ENCODE data around the gene ALDH8A1.

The ALDH8A1 gene

DNA sequence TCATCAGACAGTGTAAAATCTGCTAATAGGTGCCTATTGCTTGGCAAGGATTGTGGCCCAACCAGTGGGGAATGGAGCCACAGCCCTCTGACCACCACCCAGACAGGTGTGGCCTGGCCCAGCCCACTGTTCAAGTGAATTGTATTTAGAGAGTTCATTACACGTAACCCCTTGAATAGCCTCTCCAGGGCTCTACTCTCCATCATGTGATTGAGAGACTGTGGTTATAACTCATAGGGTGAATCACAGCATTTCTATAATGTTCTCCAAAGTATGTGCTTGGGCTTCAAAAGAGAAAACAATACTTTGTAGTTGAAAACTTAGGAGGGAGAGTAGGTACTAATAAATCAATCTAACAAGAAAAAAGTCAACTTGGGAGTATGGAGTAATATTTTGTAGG, 38.4 kb downstream of the ALDH8A1 start:
- no peak for TF ChIP-seq EZH2phosphoT487 (conservative IDR thresholded peaks at IDR 0.05; ENCODE audit: low read length)
- TF ChIP-seq, protein P1, sequence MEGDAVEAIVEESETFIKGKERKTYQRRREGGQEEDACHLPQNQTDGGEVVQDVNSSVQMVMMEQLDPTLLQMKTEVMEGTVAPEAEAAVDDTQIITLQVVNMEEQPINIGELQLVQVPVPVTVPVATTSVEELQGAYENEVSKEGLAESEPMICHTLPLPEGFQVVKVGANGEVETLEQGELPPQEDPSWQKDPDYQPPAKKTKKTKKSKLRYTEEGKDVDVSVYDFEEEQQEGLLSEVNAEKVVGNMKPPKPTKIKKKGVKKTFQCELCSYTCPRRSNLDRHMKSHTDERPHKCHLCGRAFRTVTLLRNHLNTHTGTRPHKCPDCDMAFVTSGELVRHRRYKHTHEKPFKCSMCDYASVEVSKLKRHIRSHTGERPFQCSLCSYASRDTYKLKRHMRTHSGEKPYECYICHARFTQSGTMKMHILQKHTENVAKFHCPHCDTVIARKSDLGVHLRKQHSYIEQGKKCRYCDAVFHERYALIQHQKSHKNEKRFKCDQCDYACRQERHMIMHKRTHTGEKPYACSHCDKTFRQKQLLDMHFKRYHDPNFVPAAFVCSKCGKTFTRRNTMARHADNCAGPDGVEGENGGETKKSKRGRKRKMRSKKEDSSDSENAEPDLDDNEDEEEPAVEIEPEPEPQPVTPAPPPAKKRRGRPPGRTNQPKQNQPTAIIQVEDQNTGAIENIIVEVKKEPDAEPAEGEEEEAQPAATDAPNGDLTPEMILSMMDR (IDR thresholded peaks at IDR 0.05; ENCODE audit: insufficient read depth, low read length, poor library complexity, severe bottlenecking): no peak
- no peak overlapping the region for H3K27ac ChIP-seq (ENCODE audit: low read depth, low read length)
- no peaks in the 10 kb centered on the region for H3K9me3 ChIP-seq (ENCODE audit: insufficient read depth, low read length)
- H3K9ac ChIP-seq (ENCODE audit: low read length): no peak overlapping the region
- no peaks in the 10 kb centered on the region for H3K9me2 ChIP-seq (replicated peaks; ENCODE audit: insufficient read depth, low read length)
- H3K27me3 ChIP-seq (ENCODE audit: low read length): no peaks in the 10 kb centered on the region
- no peaks in the 10 kb centered on the region for H4K20me1 ChIP-seq (ENCODE audit: low read depth, low read length)
- no peak overlapping the region for H3K4me3 ChIP-seq (ENCODE audit: insufficient read depth, low read length, poor library complexity, severe bottlenecking)
- H3F3A ChIP-seq (ENCODE audit: insufficient read depth): no peaks in the 10 kb centered on the region
- H3K79me2 ChIP-seq (ENCODE audit: insufficient read depth, low read length): no peaks in the 10 kb centered on the region
- no peak overlapping the region for H2AFZ ChIP-seq (ENCODE audit: low read depth, low read length, severe bottlenecking)
- no peaks in the 10 kb centered on the region for H3K36me3 ChIP-seq (ENCODE audit: low read length)
- H3K4me2 ChIP-seq (ENCODE audit: low read depth, low read length, poor library complexity, severe bottlenecking): no peak overlapping the region

DNA sequence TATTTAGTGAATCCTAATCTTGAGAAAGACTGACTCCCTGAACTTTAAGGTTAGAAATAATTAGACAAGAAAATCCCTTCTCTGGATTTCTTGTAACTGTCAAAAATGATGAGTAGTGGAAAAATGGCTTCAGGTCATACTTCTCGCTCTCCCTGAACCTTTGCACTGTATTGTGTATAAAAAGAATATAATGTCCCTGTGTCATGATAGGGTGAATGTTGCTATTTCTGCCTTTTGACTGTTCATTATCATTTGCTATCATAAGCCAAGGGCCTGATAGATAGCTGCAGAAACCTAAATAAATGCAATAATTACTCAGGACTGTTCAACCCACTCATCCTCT, 39.3 kb downstream of the ALDH8A1 start:
- no peak for TF ChIP-seq EZH2phosphoT487 (conservative IDR thresholded peaks at IDR 0.05; ENCODE audit: low read length)
- TF ChIP-seq, protein P1 (IDR thresholded peaks at IDR 0.05; ENCODE audit: insufficient read depth, low read length, poor library complexity, severe bottlenecking): no peak
- Histone ChIP-seq H4K20me1 (ENCODE audit: low read depth, low read length) (no peaks in the 10 kb centered on the region), H3K9ac (ENCODE audit: low read length) (no peak overlapping the region), H3K27ac (ENCODE audit: low read depth, low read length) (no peak overlapping the region), H3K9me3 (ENCODE audit: insufficient read depth, low read length) (no peaks in the 10 kb centered on the region), H3K79me2 (ENCODE audit: insufficient read depth, low read length) (no peaks in the 10 kb centered on the region), H2AFZ (ENCODE audit: low read depth, low read length, severe bottlenecking) (no peak overlapping the region), H3K4me2 (ENCODE audit: low read depth, low read length, poor library complexity, severe bottlenecking) (no peak overlapping the region), H3K36me3 (ENCODE audit: low read length) (no peaks in the 10 kb centered on the region), H3K9me2 (replicated peaks; ENCODE audit: insufficient read depth, low read length) (no peaks in the 10 kb centered on the region), H3K27me3 (ENCODE audit: low read length) (no peaks in the 10 kb centered on the region), H3K4me3 (ENCODE audit: insufficient read depth, low read length, poor library complexity, severe bottlenecking) (no peak overlapping the region), H3F3A (ENCODE audit: insufficient read depth) (no peaks in the 10 kb centered on the region)

DNA sequence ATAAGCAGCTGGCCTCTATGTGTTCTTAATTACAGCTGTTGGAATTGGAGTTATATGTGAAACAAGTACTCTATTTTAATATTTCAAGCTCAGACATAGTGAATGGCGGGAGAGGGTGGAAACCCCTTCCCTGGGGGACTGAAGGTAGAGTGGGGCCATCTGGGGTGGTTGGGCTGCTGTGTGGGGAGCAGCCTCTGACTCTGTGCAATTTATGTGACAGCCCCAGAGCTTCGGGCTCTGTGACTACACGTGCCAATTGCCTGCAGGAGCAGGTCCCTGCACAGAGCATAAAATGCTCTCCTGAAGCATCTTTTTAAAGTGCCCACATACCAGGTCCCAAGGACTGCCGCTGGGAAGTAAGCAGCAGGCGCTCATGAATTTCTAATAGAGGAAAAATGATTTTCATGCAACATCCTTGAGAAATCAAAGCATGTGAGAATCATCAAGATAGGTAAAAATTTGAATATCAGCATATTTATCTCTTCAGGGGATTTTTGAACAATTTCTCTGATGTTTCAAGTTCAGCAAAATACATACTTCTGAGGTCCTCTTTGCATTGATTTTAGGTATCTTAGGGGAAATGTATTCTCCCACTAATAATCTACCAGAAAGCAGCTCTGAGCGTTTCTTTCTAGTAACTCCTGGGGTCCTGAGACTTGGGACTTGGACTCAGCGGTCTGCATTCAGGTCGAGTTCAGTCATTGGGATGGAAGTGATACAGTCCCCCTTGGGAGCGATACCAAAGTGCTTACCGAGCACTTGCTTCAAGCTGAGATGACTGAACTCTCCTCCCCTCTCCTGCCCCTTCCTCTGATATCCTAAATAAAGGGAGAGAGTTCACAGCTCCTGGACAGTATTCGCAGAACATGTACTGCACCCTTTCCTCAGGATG, 40.0 kb downstream of the ALDH8A1 start:
- Histone ChIP-seq H4K20me1 (ENCODE audit: low read depth, low read length) (no peaks in the 10 kb centered on the region), H3K4me2 (ENCODE audit: low read depth, low read length, poor library complexity, severe bottlenecking) (no peak overlapping the region), H3K27ac (ENCODE audit: low read depth, low read length) (no peak overlapping the region), H3K9me2 (replicated peaks; ENCODE audit: insufficient read depth, low read length) (no peaks in the 10 kb centered on the region), H3K4me3 (ENCODE audit: insufficient read depth, low read length, poor library complexity, severe bottlenecking) (no peak overlapping the region), H3K79me2 (ENCODE audit: insufficient read depth, low read length) (no peaks in the 10 kb centered on the region), H3K27me3 (ENCODE audit: low read length) (no peaks in the 10 kb centered on the region), H2AFZ (ENCODE audit: low read depth, low read length, severe bottlenecking) (no peak overlapping the region), H3K9ac (ENCODE audit: low read length) (no peak overlapping the region), H3K9me3 (ENCODE audit: insufficient read depth, low read length) (no peaks in the 10 kb centered on the region), H3K36me3 (ENCODE audit: low read length) (no peaks in the 10 kb centered on the region), H3F3A (ENCODE audit: insufficient read depth) (no peaks in the 10 kb centered on the region)
- no peak for TF ChIP-seq EZH2phosphoT487 (conservative IDR thresholded peaks at IDR 0.05; ENCODE audit: low read length)
- TF ChIP-seq, protein P1 (IDR thresholded peaks at IDR 0.05; ENCODE audit: insufficient read depth, low read length, poor library complexity, severe bottlenecking): no peak

Data from SU-DHL-6 (cell line).